Thyroid gland (tissue), 4 donors: Measurements from ENCODE around the gene MOG.

Source experiments
- CTCF ChIP-seq, 6 experiments: fragments of 200-600 bp in 3 of 6; fragments of 450-650 bp in 3 of 6; sonication (generic) in 3 of 6; IDR thresholded peaks; one replicate each; pipeline ENCODE4 v1.5.1; 2016 to 2019; ENCODE audit warnings: antibody characterized with exemption in 6 of 6, mild to moderate bottlenecking in 2 of 6, inconsistent platforms in 1 of 6, moderate library complexity in 1 of 6
- POLR2A ChIP-seq, 2 donors: fragments of 450-650 bp; IDR thresholded peaks; one replicate each; pipeline ENCODE4 v1.6.1; 2017; ENCODE audit warnings: antibody characterized with exemption in 2 of 2, mild to moderate bottlenecking in 2 of 2, moderate library complexity in 1 of 2

- TF ChIP-seq CTCF (IDR thresholded peaks at IDR 0.05) (no peak), POLR2A (IDR thresholded peaks at IDR 0.05) (no peak)
Observed at GRCh38 chr6:29619578-29620160, 37.2 kb upstream of the MOG start.
